Endothelial cell (in vitro differentiated cells): ENCODE results near the gene RBM33. TPM values are rescaled to one million over a fixed set of nuclear protein-coding genes. Genes with fewer than 3 reads are reported as not detected.

ENCODE experiments used
- DNase-seq: peaks from one replicate; pipeline ENCODE4 v3.0.0; 2021; ENCODE audit warnings: low spot score
- H3K27ac Mint-ChIP-seq: one replicate; pipeline ENCODE4 v1.8.0; 2021; ENCODE audit warnings: mixed read lengths, inconsistent platforms; ENCODE audit not compliant: unreplicated experiment
- H3K27me3 Mint-ChIP-seq: one replicate; pipeline ENCODE4 v1.8.0; 2021; ENCODE audit warnings: mild to moderate bottlenecking, moderate library complexity, mixed read lengths, inconsistent platforms; ENCODE audit not compliant: unreplicated experiment
- H3K36me3 Mint-ChIP-seq: one replicate; pipeline ENCODE4 v1.8.0; 2021; ENCODE audit warnings: mild to moderate bottlenecking, low read depth, mixed read lengths, inconsistent platforms; ENCODE audit not compliant: unreplicated experiment
- H3K4me1 Mint-ChIP-seq: one replicate; pipeline ENCODE4 v1.8.0; 2021; ENCODE audit warnings: mild to moderate bottlenecking, mixed read lengths, inconsistent platforms; ENCODE audit not compliant: unreplicated experiment
- H3K4me3 Mint-ChIP-seq: one replicate; pipeline ENCODE4 v1.8.0; 2021; ENCODE audit warnings: mild to moderate bottlenecking, mixed read lengths, inconsistent platforms; ENCODE audit not compliant: unreplicated experiment
- H3K9me3 Mint-ChIP-seq: one replicate; pipeline ENCODE4 v1.8.0; 2021; ENCODE audit warnings: mixed read lengths, inconsistent platforms; ENCODE audit not compliant: unreplicated experiment
- CTCF ChIP-seq: fragments of 200-600 bp; sonication (generic); IDR thresholded peaks from one replicate; pipeline ENCODE4 v1.5.0; 2021; ENCODE audit warnings: antibody characterized with exemption; ENCODE audit not compliant: unreplicated experiment
- total RNA-seq: library from RNA; stranded (reverse); fragmentation: NEBNext Ultra II Directional; extraction: Animal tissue kit (Norgen Biotek cat#: 25700); gene quantifications from one replicate; pipeline ENCODE4 v1.2.1, GENCODE V29; 2021; ENCODE audit not compliant: unreplicated experiment

RBM33 gene
- total RNA-seq, 1 donor from 2014 or later, result 65.3 TPM

GRCh38 chr7:155794196-155794595 lies 149.7 kb downstream of the RBM33 start:
- Mint-ChIP-seq H3K4me1 (peaks cover 10% of the 10 kb centered on the region), H3K9me3 (no peaks in the 10 kb centered on the region), H3K4me3 (no peak overlapping the region), H3K27me3 (peaks cover 18% of the 10 kb centered on the region), H3K36me3 (no peaks in the 10 kb centered on the region), H3K27ac (no peak overlapping the region)
- no peak for DNase-seq
- no peak for TF ChIP-seq CTCF

GRCh38 chr7:155795401-155795800 lies 150.9 kb downstream of the RBM33 start:
- Mint-ChIP-seq H3K27me3 (peaks cover 20% of the 10 kb centered on the region), H3K27ac (no peak overlapping the region), H3K4me1 (peaks cover 13% of the 10 kb centered on the region), H3K36me3 (no peaks in the 10 kb centered on the region), H3K9me3 (no peaks in the 10 kb centered on the region), H3K4me3 (no peak overlapping the region)
- DNase-seq, result no peak
- no peak for TF ChIP-seq CTCF

- TF ChIP-seq CTCF, result no peak
- no peak for DNase-seq
- H3K9me3 Mint-ChIP-seq, result no peaks in the 10 kb centered on the region
- no peak overlapping the region for H3K27ac Mint-ChIP-seq
- peaks cover 13% of the 10 kb centered on the region for H3K4me1 Mint-ChIP-seq
- H3K36me3 Mint-ChIP-seq, result no peaks in the 10 kb centered on the region
- peaks cover 22% of the 10 kb centered on the region for H3K27me3 Mint-ChIP-seq
- H3K4me3 Mint-ChIP-seq, result peak overlapping the region; percentile 24
These were observed 151.5 kb downstream of the RBM33 start for GRCh38 chr7:155795951-155796350.

- H3K27ac Mint-ChIP-seq, result no peak overlapping the region
- H3K9me3 Mint-ChIP-seq, result no peaks in the 10 kb centered on the region
- H3K4me3 Mint-ChIP-seq, result no peak overlapping the region
- H3K27me3 Mint-ChIP-seq, result peaks cover 18% of the 10 kb centered on the region
- H3K36me3 Mint-ChIP-seq, result no peaks in the 10 kb centered on the region
- H3K4me1 Mint-ChIP-seq, result peaks cover 11% of the 10 kb centered on the region
- TF ChIP-seq CTCF, result peak; percentile 90
- DNase-seq, result peak; percentile 87
These were observed 152.2 kb downstream of the RBM33 start for GRCh38 chr7:155796381-155797261.
